Osteocyte (in vitro differentiated cells): ENCODE measurements around the gene DPF1. TPM values are rescaled to one million over a fixed set of nuclear protein-coding genes. Genes with fewer than 3 reads are reported as not detected.

Experiments used
- DNase-seq: peaks from one replicate; pipeline ENCODE4 v3.0.0; 2021; ENCODE audit warnings: mixed read lengths; ENCODE audit not compliant: unreplicated experiment; ENCODE audit errors: extremely low spot score
- H3K27ac Mint-ChIP-seq: one replicate; pipeline ENCODE4 v1.8.0; 2021; ENCODE audit warnings: mild to moderate bottlenecking, mixed read lengths; ENCODE audit not compliant: unreplicated experiment
- H3K27me3 Mint-ChIP-seq: one replicate; pipeline ENCODE4 v1.8.0; 2021; ENCODE audit warnings: mixed read lengths; ENCODE audit not compliant: unreplicated experiment
- H3K36me3 Mint-ChIP-seq: one replicate; pipeline ENCODE4 v1.8.0; 2021; ENCODE audit warnings: mixed read lengths; ENCODE audit not compliant: unreplicated experiment
- H3K4me1 Mint-ChIP-seq: one replicate; pipeline ENCODE4 v1.8.0; 2021; ENCODE audit warnings: mixed read lengths; ENCODE audit not compliant: unreplicated experiment
- H3K4me3 Mint-ChIP-seq: one replicate; pipeline ENCODE4 v1.8.0; 2021; ENCODE audit warnings: mild to moderate bottlenecking, moderate library complexity, mixed read lengths; ENCODE audit not compliant: unreplicated experiment
- H3K9me3 Mint-ChIP-seq: one replicate; pipeline ENCODE4 v1.8.0; 2021; ENCODE audit warnings: mixed read lengths; ENCODE audit not compliant: unreplicated experiment
- total RNA-seq: library from RNA; stranded (reverse); gene quantifications from 2 replicates; pipeline ENCODE4 v1.2.1, GENCODE V29; 2021
- TF ChIP-seq, protein P1 (sequence below): fragments of 200-600 bp; sonication (generic); IDR thresholded peaks from 2 replicates; pipeline ENCODE4 v1.5.0; 2021; ENCODE audit warnings: antibody characterized with exemption, mild to moderate bottlenecking, moderate library complexity

The DPF1 gene
- total RNA-seq, 1 donor from 2014 or later, result 2.2 TPM

DNA sequence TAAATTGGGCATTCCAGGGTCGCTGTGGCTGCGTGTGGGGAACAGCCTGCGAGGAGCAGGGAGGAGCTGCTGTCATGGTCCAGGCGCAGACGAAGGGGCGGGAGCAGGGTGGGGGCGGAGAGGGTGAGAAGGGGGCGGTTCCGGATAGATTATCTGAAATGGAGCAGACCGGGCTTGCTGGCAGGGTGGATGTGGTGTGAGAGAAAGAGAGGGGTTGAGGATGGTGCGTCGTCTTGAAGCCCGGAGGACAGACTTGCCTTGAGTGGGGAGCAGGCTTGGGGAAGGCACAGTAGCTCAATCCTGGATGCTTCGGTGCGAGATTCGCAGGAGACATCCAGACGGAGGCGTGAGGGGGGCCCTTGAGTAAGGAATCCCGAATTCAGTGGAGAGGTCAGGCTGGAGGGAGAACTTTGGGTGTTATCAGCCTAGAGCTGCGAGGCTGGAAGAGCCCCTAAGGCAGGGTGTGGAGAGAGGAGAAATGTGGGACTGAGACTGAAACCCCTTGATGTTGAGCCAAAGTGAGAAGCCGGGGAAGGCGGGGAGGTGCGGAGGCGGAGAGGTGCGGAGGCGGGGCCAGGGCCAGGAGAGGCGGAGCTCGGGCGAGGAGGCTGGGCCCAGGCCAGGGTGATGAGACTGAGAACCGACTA, 40.6 kb downstream of the DPF1 start:
- H3K9me3 Mint-ChIP-seq, result no peaks in the 10 kb centered on the region
- TF ChIP-seq, protein P1, sequence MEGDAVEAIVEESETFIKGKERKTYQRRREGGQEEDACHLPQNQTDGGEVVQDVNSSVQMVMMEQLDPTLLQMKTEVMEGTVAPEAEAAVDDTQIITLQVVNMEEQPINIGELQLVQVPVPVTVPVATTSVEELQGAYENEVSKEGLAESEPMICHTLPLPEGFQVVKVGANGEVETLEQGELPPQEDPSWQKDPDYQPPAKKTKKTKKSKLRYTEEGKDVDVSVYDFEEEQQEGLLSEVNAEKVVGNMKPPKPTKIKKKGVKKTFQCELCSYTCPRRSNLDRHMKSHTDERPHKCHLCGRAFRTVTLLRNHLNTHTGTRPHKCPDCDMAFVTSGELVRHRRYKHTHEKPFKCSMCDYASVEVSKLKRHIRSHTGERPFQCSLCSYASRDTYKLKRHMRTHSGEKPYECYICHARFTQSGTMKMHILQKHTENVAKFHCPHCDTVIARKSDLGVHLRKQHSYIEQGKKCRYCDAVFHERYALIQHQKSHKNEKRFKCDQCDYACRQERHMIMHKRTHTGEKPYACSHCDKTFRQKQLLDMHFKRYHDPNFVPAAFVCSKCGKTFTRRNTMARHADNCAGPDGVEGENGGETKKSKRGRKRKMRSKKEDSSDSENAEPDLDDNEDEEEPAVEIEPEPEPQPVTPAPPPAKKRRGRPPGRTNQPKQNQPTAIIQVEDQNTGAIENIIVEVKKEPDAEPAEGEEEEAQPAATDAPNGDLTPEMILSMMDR, result no peak
- peaks cover 1% of the 10 kb centered on the region for H3K4me1 Mint-ChIP-seq
- peaks cover 16% of the 10 kb centered on the region for H3K36me3 Mint-ChIP-seq
- H3K4me3 Mint-ChIP-seq, result no peak overlapping the region
- no peak overlapping the region for H3K27ac Mint-ChIP-seq
- no peaks in the 10 kb centered on the region for H3K27me3 Mint-ChIP-seq
- no peak for DNase-seq

DNA sequence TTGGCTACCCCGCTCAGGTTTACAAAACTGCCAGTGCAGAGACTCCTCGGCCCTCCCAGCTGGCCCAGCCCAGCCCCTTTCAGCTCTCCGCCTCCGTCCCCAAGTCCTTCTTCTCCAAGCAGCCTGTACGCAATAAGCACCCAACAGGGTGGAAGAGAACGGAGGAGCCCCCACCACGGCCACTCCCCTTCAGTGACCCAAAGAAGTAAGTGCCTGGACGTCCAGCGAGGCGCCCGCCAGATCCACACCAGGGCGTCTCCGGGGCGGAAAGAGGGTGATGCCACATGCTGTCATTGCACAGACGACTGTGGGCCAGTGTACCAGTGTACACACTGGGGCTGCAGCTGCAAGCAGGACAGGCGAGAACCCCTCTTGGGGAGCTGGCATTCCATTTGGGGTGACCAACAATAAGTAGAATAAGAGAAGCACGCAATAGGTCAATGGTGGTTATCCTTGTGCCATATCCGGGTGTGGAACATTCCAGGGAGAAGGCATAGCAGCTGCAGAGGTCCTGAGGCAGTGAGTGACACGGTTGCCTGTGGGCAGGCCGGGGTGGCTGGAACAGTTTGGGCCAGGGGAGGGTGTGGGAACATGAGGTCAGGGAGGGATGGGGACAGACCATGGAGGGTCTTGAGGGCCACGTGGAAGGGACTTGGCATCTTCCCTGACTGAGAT, 41.3 kb downstream of the DPF1 start:
- peaks cover 1% of the 10 kb centered on the region for H3K4me1 Mint-ChIP-seq
- H3K27ac Mint-ChIP-seq, result no peak overlapping the region
- no peaks in the 10 kb centered on the region for H3K9me3 Mint-ChIP-seq
- no peaks in the 10 kb centered on the region for H3K27me3 Mint-ChIP-seq
- H3K4me3 Mint-ChIP-seq, result no peak overlapping the region
- no peak for DNase-seq
- TF ChIP-seq, protein P1, result no peak
- peaks cover 16% of the 10 kb centered on the region for H3K36me3 Mint-ChIP-seq

DNA sequence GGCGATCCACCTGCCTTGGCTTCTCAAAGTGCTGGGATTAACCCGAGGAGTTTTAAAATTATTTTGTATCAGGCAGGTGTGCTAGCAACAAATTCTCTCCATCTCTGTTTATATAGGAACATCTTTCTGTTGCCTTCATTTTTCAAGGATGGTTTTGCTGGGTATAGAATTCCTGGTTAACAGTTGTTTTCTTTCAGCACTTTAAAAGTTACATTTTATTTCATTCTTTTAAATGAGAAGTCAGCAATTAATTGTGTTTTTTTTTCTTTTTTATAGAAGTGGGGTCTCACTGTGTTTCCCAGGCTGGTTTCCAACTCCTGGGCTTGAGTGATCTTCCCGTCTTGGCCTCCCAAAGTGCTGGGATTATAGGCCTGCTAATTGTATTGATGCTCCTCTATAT, 44.0 kb downstream of the DPF1 start:
- TF ChIP-seq, protein P1, result no peak
- Mint-ChIP-seq H3K27me3 (no peaks in the 10 kb centered on the region), H3K4me1 (peaks cover 1% of the 10 kb centered on the region), H3K27ac (no peak overlapping the region), H3K36me3 (peaks cover 16% of the 10 kb centered on the region), H3K9me3 (no peaks in the 10 kb centered on the region), H3K4me3 (no peak overlapping the region)
- no peak for DNase-seq

DNA sequence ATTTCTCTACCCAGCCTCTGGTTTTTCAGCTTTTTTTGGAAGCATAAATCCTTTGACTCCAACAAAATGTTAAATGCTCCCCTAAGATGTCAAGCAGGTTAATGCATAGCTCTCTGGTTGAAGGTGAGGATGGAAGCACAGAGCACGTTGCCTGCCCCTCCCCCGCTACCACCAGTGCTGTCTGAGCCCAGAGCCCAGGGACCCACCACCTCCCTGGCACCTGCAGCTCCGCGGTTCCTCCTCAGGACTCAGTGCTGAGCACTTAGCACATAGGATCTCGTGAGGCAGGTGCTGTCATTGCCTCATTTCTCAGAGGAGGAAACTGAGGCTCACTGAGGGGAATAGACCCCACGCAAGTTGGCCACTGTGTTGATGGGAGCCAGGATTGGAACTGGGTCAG, 48.6 kb downstream of the DPF1 start:
- H3K27me3 Mint-ChIP-seq, result no peaks in the 10 kb centered on the region
- no peaks in the 10 kb centered on the region for H3K4me1 Mint-ChIP-seq
- DNase-seq, result no peak
- peaks cover 7% of the 10 kb centered on the region for H3K36me3 Mint-ChIP-seq
- TF ChIP-seq, protein P1, result no peak
- no peak overlapping the region for H3K4me3 Mint-ChIP-seq
- H3K27ac Mint-ChIP-seq, result no peak overlapping the region
- no peaks in the 10 kb centered on the region for H3K9me3 Mint-ChIP-seq

DNA sequence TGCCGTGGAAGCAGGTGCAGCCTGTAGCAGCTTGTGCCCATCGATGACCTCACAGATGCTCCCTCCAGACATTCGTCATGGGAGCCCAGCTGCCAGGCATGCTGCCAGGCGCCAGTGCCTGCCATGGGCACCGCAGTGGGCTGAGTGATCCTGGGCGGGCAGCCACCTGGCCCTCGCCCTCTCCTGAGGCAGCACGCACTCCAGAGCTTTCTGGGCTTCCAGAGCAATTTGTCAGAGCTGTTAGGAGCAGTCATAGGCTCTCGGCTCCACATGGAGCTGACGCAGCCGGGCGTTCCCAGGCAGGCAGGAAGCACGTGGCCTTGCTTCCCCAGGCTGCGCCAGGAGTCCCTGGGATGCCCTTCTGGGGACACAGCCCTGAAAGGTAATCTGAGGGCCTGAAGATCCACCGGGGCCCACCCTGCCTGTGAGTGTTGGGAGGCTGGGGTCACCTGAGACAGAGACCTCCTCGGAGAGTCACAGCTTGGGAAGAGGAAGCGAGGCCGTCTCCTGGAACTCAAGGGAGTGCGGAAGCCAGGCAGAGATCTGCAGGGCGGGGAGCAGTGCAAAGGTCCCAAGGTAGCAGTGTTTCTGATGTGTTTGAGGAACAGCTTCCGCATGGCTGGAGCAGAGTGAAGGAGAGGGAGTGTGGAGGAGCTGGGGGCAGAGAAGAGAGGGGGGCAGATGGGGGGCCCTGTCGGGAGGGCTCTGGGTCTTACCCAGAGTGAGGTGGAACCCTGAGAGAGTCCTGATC, 50.6 kb downstream of the DPF1 start:
- H3K4me3 Mint-ChIP-seq, result no peak overlapping the region
- no peaks in the 10 kb centered on the region for H3K27me3 Mint-ChIP-seq
- no peaks in the 10 kb centered on the region for H3K4me1 Mint-ChIP-seq
- TF ChIP-seq, protein P1, result no peak
- H3K27ac Mint-ChIP-seq, result no peak overlapping the region
- H3K9me3 Mint-ChIP-seq, result no peaks in the 10 kb centered on the region
- peaks cover 1% of the 10 kb centered on the region for H3K36me3 Mint-ChIP-seq
- no peak for DNase-seq
